HG03575 (cell line): ENCODE data around the gene KCND3.

ENCODE experiments used
- ATAC-seq: cut with Tn5 transposase; IDR thresholded peaks from one replicate; pipeline ENCODE4 v1.9.1; 2021; ENCODE audit not compliant: unreplicated experiment, insufficient number of reproducible peaks, low FRiP score; ENCODE audit errors: extremely low read depth

KCND3 gene

GRCh38 chr1:111930356-111930755 is 59.1 kb downstream of the KCND3 start:
- no peak for ATAC-seq

DNA sequence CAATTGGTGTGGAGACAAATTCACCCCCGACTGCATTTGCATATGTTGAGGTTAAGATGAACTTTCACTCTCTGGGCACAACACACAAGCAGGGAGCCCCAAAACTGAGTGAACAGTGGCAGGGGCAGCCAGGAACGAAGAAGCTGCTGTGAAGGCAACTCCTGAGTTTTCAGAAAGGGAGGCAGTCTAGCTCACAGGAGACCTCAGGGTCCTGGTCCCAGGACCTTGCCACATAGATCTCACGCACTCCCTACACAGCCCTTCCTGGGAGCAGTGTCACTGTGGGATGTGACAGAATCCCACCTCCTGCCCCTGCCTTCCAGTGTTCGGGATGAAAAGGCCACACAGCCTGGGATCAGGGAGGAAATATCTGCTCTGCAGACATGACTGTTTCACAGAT is 60.9 kb downstream of the KCND3 start:
- no peak for ATAC-seq

GRCh38 chr1:111927652-111928051 is 61.8 kb downstream of the KCND3 start:
- no peak for ATAC-seq

GRCh38 chr1:111924786-111925185 is 64.7 kb downstream of the KCND3 start:
- ATAC-seq = no peak

- no peak for ATAC-seq
Observed at GRCh38 chr1:111923766-111924165, 65.7 kb downstream of the KCND3 start.

DNA sequence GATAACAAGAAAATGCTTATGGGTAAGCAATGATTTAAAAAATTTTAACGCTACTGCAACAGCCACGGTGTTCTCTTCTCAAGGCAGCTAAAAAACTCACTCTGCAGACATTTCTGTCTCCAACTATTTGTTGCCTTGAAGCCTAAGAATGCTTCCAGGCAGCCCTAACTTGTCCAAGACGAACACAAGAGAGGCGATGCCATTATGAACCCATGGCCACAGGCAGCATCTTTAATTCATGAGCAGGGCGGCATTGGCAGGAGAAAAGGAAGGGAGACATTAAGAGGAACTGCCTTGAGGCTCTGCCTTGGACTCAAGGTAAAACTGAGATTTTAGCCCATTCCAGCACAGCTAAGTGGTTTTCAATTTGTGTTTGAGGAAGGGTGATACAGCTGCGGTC is 67.5 kb downstream of the KCND3 start:
- no peak for ATAC-seq

DNA sequence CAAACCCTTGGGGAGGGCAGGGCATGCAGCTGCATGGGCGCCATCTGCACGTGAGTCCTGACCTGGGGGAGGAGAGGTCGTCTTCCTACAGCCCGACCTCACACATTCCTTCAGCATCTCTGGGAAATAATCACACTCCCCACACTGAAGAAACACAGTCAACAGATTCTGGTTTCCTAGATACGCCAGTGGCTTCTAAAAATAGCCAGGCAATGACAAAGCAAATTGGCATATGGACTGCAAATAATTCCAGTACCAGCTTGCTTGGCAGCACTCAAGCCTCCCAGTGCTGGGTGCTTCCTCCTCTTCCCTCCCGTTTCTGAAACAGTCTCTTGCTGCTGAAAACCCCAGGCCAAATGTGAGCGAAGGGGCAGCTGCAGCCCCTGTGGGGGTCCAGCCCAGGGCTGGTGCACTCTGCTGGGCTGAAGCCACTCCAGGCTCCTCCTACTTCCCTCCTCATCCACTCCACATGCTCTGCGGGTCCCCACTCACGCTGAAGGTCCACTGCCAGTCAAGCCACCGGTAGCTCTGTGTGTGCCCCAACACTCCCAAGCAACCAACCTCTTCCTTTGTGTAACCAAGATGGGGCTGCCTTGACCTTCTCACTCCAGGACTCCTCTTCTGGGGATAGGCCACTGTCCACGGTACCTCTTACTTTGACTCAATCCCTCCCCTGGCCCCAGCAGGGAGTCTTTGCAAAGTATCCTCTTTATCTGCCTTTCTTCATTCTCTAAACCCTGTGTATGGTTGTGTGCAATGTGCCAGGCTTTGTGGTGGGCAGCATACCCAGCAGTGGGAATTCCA is 69.0 kb downstream of the KCND3 start:
- no peak for ATAC-seq

GRCh38 chr1:111911776-111912515 is 77.5 kb downstream of the KCND3 start:
- no peak for ATAC-seq

DNA sequence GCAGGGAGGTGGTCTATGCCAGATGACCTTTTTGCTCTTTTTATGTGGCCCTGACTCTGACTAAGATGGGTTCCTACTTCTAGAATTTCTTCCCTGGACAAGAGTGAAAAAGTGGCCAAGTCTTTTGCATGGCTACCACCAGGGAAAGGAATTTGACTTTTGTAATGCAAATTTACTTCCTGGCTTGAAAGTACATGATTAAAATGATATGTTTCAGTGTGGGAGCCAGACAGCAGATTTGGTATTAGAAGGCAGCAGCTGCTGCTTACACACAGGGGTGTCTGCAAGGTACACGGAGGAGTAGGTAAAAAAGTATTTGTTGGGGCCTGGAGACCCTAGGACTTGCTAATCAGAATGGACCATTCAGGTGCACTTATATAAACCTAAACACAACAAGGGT is 78.4 kb downstream of the KCND3 start:
- ATAC-seq = no peak

DNA sequence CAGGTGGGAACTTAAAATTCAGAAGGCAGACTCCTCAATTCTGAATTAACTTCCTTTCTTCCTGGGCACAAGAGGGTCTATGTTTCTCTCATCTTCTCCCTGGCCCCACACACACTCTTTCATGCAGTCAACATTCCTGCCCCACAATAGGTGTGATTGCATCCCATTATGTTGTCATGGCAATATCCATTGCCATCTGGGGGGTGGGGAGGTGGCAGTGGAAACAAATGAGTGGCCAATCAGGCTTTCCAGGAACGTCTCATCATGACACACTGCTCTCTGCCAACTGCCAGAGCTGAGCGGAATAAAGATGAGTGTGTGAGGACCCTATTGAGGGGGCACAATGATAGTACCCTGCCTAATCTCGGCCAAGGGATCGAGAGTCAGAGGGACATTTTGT is 80.4 kb downstream of the KCND3 start:
- ATAC-seq = no peak

- no peak for ATAC-seq
Observed at GRCh38 chr1:111908011-111908621, 81.4 kb downstream of the KCND3 start.

DNA sequence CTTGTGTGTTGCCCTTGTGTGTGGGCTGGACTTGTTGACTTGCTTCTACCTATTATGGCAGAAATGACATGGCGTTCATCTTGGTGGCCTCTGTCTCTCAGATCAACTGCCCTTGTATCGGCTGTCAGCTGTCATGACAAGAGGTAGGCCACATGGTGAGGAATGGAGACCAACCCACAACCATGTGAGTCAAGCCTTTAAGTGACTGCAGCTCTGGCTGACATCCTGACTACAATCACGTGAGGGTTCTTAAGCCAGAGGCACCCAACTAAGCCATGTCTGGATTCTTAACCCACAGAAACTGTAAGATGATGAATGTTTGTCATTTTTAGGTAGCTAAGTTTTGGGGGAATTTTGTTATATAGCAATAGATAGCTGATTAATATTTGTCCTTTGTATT is 82.1 kb downstream of the KCND3 start:
- ATAC-seq = no peak

- ATAC-seq = no peak
Observed at GRCh38 chr1:111906816-111907215, 82.7 kb downstream of the KCND3 start.

DNA sequence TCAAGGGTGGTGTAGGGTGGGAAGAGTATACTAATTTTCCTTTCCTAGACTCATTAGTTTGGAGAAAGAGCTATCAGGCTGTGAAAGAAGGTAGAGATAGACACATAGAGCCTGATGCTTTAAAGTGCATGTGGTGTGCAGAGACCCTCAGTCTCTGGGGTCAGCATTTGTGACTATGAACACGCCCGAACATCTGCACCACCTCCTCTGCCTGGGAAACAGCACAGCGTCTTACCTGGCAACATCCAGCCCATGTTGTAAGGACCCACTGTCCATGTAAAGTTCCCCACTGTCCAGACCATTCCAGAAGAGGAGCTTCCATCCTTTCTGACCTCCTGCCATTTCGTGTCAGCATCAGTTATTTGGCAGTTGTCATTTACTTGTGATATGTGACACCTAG is 83.4 kb downstream of the KCND3 start:
- ATAC-seq = no peak

- ATAC-seq = no peak
Observed at GRCh38 chr1:111904478-111905218, 84.8 kb downstream of the KCND3 start.

DNA sequence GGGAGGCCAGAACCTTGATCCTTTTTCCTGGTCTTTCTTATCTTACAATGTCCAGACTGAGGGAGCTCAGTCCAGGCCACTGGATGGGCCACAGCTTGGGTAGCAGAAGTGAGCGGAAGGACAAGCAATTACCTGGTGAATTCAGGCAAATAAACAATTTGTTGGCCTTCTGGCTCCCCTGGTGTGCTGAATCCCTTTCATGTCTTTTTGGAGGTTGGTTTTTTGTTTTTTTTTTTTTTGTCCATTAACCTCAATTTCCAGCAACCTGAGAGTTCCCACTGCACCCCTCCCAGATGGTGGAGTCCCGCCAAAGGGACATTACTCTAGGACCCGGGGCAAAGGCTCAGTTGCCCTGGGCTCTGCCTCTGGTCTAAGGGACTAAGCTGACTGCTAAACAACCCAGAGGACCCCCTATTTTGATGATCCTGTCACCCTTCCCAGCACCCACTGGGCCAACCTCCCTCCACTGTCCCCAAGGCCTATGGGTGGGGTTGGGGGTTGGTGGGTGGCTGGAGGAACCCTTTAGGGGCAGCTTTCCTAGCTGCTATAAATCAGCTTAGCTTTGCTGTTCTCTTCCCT is 85.5 kb downstream of the KCND3 start:
- ATAC-seq = no peak

- ATAC-seq = no peak
Observed at GRCh38 chr1:111903148-111903870, 86.2 kb downstream of the KCND3 start.

DNA sequence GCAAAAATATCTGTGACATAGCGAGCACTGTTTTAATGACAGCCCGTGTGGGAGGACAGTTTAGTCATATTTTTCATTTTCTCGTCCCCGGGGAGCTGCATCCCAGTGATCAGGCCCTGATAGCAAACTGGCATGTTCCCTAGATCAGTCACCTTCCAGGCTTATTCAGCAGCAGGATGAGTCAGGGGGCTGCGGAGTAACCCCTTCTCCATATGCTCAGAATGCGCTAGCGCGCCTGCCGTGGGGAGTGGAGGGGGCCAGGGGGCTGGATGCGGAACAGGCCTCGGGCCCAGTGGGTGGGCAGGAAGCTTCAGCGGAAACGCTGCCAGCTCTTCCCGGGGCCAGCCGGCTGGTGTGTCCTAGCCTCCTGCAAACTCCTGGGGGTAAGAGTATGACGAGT is 94.0 kb downstream of the KCND3 start:
- ATAC-seq = no peak

- no peak for ATAC-seq
Observed at GRCh38 chr1:111895017-111895416, 94.5 kb downstream of the KCND3 start.
